Measurements from ENCODE around the gene PAQR4.

DNA sequence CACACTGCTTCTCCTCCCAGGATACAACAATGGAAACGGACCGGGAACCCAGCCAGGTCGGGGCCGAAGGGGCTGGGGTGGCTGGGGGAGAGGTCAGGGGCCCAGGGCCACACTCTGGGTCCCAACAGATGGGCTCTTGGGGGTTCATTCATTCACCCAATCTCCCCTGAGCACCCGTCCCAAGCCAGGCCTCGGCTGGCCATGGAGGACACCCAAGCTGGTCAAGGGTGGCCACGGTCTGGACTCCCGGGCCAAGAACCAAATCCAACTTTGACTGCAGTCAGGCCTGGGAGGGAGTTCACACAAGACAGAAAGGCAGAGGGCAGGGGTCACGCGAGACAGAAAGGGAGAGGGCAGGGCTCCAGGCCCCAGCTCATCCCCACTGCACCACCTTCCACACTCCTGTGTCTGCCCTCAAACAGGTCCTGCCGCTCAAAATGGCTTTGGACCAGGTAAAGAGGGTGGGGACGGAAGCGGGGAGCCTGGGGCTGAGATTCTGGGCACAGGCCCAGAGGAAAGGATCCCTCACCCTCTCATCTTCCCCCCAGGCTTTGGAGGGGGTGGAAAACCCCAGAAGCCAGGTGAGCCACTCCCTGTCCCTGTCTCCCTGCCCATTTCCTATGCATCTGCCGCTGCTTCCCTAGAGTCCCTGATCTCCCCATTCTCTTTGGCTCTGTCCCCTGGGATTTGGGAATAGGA lies 23.4 kb downstream of the PAQR4 start:
- TF ChIP-seq, protein P1, sequence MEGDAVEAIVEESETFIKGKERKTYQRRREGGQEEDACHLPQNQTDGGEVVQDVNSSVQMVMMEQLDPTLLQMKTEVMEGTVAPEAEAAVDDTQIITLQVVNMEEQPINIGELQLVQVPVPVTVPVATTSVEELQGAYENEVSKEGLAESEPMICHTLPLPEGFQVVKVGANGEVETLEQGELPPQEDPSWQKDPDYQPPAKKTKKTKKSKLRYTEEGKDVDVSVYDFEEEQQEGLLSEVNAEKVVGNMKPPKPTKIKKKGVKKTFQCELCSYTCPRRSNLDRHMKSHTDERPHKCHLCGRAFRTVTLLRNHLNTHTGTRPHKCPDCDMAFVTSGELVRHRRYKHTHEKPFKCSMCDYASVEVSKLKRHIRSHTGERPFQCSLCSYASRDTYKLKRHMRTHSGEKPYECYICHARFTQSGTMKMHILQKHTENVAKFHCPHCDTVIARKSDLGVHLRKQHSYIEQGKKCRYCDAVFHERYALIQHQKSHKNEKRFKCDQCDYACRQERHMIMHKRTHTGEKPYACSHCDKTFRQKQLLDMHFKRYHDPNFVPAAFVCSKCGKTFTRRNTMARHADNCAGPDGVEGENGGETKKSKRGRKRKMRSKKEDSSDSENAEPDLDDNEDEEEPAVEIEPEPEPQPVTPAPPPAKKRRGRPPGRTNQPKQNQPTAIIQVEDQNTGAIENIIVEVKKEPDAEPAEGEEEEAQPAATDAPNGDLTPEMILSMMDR (IDR thresholded peaks at IDR 0.05), result no peak
- TF ChIP-seq JUNB (IDR thresholded peaks at IDR 0.05), result no peak
- no peak for TF ChIP-seq EP300 (IDR thresholded peaks at IDR 0.05)
- no peak for TF ChIP-seq HDAC2 (IDR thresholded peaks at IDR 0.05)
- TF ChIP-seq CEBPB (IDR thresholded peaks at IDR 0.05), result no peak
